GM19438 (cell line): ENCODE measurements around the gene EPN2.

Source experiments
- ATAC-seq: cut with Tn5 transposase; IDR thresholded peaks from one replicate; pipeline ENCODE4 v1.9.1; 2021; ENCODE audit warnings: low read depth; ENCODE audit not compliant: unreplicated experiment

EPN2 gene

GRCh38 chr17:19361326-19361725 is 124.2 kb downstream of the EPN2 start:
- no peak for ATAC-seq

- no peak for ATAC-seq
Measured at GRCh38 chr17:19361944-19362276, 124.7 kb downstream of the EPN2 start.

DNA sequence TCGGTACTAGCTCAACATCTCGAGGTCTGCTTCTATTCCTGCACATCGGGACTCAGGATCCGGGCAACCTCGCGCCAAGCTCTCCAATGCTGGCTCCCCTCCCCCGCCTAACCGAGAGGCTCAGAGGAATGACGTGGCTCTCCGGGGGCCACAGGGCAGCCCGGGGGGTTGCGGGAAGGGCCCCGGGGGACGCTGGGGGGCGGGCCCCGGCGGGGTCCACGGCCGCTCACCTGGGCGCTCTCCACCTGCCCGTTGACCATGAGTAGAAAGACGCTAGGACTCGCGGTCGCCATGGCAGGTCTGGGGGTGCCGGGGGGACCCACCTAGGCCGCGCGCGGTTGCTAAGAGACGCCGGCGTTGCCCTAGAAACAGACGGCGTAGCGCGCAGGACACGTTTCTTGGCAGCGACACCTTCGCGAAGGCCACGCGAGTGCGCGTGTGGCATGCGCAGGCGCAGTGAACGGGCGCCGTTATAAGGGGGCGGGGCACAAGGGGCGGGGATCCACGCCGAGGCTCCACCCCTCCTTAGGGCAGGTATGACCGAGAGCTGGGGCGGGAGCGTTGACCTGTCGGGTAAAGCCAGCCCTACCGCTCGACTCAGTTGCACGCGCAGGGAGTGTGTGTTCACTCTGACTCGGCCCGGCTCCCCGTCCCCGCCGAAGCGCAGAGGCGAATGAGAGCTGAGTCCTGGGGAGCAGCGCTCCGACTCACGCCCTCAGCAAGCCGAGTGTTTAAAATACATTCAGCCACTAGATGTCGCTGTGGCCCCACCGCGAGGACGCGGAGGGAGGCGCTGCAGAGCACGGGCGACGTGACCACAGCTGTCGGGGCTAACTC is 125.3 kb downstream of the EPN2 start, which contains the start of gene B9D1:
Gene B9D1, minus strand, starts transcription at position 447 of the 837 bp plus-strand sequence. Its CDS starts 154 bp downstream, at position 293.
- ATAC-seq: peak; percentile 80

- ATAC-seq: no peak
Measured at GRCh38 chr17:19363114-19363438, 125.9 kb downstream of the EPN2 start.

GRCh38 chr17:19363460-19364035 is 126.4 kb downstream of the EPN2 start:
- no peak for ATAC-seq

GRCh38 chr17:19364699-19365498 is 127.7 kb downstream of the EPN2 start:
- ATAC-seq: no peak

DNA sequence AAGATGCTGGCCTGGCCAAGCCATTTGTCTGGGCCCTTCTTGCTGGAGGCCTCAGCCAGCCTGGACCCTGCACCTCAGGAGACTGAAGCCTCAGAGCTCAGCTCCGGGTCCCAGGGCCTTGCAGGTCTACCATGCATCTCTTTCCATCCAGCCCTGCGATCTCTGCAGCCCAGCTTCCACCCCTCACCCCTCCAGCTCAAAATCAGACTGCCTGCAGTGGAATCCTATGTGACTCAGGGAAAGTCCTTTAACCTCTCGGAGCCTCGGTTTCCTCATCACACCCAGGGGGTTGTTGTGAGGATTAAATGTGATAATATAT is 128.3 kb downstream of the EPN2 start:
- ATAC-seq: no peak

- no peak for ATAC-seq
Measured at GRCh38 chr17:19365833-19366636, 128.9 kb downstream of the EPN2 start.

DNA sequence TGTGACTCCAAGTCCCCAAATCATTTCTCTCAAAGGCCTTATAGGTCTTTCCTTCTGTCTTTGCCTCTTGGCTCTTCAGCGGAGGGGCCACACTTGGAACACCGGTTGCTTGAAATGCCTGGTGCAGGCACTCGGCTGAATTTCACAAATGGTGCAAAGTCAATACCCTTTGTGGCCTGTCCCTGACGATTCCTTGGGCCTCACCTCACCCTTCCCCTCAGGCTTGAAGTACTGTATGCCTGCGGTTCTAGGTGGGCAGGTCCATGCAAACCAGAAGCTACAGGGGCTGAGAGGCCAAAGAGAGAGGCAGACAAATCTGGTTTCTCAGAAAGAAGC is 129.4 kb downstream of the EPN2 start:
- no peak for ATAC-seq

DNA sequence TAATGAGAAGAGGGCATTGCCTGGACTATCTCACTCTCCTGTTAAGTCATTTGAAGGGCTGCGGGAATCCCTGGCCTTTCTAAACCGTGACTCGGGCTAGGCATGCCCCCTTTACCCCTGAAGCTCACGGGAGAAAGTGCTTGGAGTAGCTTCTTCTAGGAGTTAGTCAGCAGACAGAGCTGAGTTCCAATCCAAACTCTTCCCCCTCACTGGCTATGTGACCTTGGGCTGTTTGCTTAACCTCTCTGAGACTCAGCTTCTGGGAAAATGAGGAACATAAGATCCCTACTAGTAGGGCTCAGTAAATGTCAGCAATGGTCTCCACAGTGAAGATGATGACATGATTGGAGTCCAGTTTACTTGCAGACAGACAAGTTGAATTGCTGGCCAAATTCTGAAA is 131.1 kb downstream of the EPN2 start:
- ATAC-seq: no peak

- no peak for ATAC-seq
Measured at GRCh38 chr17:19369107-19369778, 132.1 kb downstream of the EPN2 start.

DNA sequence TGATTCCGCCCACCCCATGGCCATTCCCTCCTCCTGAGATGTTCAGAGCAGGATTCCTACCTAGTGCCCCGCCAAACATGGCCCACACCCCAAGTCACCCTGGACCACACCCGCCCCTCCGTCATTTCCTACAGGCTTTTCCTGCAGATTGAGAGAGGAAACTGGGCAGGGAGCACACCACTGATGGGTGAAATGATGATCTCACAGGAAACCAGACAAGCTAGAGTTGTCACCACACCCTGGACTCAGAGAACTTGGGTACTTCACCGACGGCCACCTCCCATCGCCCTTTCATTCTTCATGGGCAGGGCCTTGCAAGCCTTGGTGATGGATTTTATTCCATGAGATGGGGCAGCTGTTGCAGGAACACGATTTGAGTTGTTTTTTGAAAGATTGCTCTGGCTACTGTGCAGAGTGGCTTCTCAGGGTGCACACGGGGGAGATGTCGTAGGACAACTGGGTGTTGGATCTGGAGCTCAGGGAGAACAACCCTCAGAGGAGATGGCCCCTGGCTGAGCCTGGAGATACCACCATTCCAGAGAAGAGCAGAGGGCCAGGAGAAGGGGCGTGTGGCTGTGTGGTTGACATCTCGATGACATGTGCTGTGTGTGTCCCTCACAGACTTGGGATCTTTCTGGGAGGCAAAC is 132.8 kb downstream of the EPN2 start:
- ATAC-seq: peak; percentile 7

DNA sequence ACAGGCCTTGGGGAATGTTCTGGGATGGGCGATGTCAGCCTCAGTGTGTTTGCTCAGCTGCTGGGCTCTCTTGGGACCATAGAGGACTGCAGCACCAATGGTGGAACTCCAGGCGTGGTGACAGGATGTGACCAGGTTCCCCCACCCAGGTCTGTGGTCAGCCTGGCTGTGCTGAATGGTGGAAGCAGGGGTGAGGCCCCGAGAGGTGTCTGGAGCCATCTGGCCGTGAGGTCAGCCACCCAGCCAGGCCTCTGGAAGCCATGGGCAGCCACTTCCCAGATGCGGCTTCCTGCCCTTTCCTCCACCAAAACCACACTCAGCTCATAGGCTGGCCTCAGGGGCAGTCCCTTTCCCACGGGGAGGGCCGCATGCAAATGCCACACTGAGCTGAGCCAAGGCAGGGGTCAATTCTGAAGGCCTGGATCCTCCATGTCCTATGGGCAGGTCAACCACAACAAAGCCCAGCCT is 133.4 kb downstream of the EPN2 start:
- peak; percentile 86 for ATAC-seq

GRCh38 chr17:19371259-19372010 is 134.3 kb downstream of the EPN2 start:
- no peak for ATAC-seq

DNA sequence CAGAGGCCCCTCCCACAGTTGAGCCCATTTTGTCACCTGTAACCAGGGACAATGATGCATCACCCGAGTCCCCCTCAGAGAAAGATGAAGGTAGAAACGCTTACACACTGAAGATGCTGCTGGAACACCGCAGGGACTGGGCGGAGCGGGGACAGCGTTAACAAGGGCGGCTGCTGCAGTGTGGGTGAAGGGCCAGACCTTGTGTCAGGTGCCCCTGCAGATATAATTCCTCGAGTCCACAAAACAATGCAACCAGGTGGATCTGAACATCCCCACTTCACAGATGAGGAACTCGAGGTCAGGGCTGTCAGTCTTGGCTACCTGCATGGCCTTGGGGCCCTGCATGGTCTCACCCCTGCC is 134.8 kb downstream of the EPN2 start:
- no peak for ATAC-seq

- no peak for ATAC-seq
Measured at GRCh38 chr17:19372439-19372838, 135.3 kb downstream of the EPN2 start.

DNA sequence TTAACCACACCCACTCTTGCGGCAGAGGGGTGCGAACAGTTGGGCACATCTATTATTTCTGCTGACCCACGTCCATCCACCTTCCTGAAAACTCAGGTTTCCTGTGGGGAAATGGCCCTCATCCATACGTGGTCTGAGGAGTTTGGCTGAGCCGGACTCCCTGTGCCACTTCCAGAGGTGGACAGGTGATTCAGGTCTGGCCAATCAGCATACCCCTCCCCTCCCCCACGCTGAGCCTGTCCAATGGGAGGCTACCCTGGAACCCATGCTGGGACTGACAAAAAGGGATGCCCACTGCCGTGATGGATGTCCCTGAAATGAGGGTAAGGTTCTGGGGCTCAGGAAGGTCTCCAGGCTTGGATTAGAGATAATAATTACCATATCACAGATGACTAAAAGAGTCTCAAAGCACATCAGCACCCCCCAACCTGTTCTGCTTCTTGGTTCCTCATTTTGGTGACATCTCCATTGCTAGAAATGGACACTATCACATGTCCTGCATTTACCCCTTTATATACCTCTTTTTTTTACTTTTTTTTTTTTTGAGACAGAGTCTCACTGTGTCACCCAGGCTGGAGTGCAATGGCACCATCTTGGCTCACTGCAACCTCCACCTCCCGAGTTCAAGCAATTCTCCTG is 135.8 kb downstream of the EPN2 start:
- ATAC-seq: no peak

GRCh38 chr17:19374136-19374535 is 137.0 kb downstream of the EPN2 start:
- no peak for ATAC-seq

DNA sequence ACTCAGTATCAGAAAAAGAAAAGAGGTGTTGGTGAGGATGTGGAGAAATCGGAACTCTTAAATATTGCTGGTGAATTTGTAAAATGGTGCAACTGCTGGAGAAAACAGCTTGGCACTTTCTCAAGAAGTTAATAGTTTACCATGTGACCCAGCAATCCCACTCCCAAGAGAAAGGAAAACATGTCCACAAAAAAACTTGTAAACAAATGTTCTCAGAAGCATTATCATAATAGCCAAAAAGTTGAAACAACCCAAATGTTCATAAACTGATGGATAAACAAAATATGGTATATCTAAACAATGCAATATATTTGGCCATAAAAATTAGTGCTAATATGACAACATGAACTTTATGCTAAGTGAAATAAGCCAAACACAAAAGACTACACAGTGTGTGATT is 138.6 kb downstream of the EPN2 start:
- ATAC-seq: no peak
